GM18507 (cell line): ENCODE measurements around the gene ORM1.

ENCODE experiments used
- DNase-seq: peaks from one replicate; pipeline ENCODE4 v3.0.0; 2011; ENCODE audit warnings: low read depth; ENCODE audit not compliant: insufficient read length; ENCODE audit errors: extremely low spot score
- FAIRE-seq: peaks from 2 replicates; lab custom pipeline; 2011; peaks lifted over from hg19 to GRCh38; lab: Jason Lieb, UNC

Gene ORM1

DNA sequence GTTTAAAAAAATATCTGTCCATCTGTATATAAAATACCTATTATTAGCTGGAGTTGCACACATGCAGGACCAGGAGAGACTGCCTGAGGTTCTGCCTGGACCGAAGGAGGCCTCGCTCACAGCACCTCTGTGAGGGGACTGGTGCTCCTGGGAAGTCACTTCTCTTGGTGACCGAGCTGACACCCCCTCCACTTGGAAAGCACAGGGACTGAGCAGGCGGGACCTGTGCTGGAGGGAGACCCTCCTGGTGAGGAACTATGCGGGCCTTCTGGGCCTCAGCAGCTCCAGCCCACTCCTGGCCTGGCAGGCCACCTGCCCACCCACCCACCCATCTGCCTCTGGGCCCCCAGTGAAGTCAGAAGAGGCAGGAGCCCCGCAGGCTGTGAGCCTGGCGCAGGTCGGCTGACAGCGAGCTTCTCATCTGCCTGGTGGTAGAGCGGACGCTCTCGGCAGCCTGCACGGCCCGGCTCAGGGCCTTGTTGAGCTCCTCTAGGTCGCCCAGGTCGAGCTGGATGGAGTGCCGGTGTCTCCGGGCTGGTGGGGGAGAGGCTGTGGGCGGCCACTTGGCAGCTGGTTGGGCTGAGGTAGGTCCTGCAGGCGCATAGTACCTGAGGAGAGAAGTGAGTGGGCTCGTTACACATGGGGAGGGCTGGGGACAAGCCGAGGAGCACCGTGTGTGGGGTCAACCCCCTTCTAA is 13.9 kb downstream of the ORM1 start:
- FAIRE-seq (no peak), DNase-seq (no peak)

DNA sequence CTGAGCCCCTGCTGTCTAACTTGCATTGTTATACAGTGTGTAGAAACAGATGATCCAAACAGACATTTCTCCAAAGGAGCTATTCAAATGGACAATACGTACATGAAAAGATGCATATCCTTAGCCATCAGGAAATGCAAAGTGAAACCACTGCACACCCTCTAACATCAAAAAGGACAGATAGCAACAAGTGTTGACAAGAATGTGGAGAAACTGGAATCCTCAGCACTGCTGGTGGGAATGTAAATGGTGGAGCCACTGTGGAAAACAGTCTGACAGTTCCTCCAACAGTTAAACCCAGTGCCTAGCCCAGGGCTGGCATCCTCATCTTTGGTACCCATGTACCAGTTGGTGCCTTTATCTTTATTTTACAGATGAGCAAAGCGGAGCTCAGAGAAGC is 15.3 kb downstream of the ORM1 start:
- no peak for FAIRE-seq

DNA sequence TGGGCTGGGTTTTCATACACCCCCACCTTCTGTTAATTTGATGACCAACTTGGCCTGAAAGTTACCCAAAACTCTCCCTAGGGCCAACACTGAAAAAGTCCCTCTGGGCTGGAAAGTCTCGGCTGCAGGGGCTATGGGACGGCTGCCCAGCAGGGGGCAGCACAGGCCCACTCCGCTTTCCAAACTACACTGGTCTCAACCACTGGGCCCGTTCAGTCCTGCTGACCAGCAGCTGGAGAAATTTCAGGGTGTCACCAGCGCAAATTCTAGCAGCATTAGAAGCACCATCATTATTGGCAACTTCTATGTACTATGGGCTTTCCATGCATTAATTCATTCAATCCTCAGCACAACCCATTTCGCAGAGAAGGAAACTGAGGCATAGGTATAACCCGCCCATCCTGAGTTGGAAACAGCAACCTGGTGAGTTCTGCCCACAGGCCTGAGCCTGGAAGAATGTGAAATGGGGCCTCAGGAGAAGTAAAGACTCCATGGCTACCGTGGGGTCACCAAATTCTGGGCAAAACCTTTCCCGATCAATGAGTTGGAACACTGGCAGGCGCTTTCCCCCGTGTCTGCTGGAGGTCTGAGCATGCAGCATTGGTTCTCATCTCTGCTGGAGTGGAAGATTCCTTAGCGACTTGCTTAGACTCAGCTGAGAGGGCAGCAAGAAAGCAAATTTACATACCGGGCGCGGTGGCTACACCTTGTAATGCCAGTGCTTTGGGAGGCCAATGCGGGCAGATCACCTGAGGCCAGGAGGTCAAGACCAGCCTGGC is 16.4 kb downstream of the ORM1 start:
- FAIRE-seq (peak; percentile 88), DNase-seq (peak; percentile 62)

More for the DNA sequence above, 15.3 kb downstream of the ORM1 start:
- no peak for DNase-seq

DNA sequence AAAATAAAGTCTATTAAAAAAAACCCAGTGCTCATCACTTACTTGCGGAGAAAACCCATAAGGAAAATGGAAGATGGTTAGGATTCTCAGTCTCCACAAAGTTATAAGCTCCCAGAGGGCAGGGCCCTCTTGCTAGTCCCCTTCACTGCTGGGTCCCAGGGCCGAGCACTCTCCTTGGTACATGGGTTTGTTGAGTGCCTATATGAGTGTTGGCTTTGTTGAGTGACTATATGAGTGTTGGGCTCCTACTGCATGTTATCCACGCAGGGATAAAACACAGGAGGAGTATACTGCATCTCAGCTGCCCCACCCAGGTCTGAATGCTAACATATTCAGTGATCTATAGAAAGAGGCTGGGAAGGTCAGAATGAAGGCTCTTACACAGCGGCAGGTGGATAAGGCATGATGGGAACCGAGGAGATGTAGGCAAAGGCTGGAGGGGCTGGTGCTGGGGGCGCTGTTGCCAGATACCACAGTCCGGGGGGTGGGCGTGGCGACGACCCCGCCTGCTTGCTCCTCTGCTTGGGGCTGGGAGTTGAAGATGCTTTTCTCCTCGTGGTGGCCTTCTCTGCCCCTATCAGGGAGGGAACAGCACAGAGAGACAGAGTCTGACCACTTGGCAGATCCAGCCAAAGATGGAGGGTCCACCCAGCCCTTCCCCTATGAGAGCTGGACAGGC is 18.4 kb downstream of the ORM1 start:
- DNase-seq (no peak), FAIRE-seq (no peak)

DNA sequence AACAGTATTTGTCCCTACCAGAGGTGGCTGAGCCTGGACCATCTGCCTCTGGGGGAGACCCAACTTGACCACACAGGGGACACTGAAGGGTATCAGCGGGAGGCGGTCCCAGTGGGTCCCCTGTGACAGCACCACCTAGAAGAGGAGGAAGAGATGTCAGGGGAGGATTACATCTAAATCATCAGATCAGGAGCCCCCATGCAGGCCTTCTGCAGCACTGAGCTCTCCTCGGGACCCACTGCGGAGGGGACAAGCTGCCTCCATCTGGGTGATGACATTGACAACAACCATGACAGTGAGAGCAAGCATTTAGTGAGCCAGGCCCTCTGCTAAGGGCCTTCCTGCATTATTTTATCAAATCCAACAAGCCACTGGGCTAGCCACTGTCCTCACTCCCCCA is 19.1 kb downstream of the ORM1 start:
- peak; percentile 5 for FAIRE-seq

DNA sequence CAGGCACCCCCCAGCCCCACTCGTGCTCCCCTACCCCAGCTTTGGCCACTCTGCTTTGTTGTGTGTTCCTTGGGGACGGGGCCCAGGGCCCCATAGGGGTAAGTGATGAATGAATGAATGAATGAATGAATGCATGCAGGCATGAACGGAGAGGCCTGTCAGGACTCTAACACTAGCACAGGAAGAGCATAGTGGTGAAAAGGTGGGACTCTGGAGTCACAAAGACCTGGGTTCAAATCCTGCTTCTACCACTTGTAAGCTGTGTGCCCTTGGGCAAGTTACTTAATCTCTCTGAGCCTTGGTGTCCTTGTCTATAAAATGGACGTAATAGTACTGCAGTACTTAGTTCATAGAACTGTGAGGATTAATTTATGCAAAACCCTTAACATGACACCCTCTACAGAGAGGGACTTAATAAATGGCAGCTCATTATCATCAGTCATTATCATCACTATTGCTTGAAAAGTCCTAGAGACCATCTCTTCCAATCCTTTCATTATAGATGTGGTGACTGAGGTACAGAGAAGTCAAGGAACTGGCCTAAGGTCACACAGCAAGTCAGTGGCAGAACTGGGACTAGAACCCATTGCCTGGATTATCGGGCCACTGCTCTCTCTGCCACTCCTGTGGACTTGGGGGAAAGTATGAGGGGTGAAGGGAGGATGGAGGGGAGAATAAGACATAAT is 20.0 kb downstream of the ORM1 start:
- DNase-seq (no peak), FAIRE-seq (no peak)

More for the DNA sequence above, 19.1 kb downstream of the ORM1 start:
- no peak for DNase-seq

DNA sequence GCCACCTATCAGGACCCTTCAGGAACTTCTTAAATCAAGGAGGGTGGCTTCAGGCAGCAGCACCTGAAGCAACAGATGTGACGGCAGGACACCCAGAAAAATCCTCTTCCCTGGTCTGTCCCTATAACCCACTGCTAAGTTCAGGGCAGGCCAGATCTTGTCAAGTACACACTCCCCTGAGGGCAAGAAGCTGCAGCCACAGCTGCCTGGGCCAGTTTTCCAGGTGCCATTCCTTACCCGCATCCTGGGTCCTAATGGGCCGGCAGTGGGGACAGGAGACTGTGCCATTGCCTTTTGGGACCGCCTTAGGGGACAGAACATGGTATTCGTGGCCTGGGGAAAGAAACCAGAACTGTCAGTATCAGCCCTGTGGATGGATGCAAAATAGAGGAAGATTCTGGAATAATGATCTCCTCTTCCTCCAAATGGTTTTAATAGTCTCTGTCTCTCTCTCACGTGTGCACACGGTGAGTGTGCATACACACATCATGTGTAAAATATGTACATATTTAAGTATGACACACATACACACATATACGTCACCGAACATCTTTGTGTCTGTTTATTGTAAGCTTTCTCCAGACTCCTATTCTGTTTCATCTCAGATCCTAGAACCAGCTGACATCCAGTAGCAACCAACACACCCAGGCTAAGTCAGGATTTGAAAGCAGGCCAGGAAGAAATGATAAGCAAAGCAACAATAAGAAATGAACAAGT is 20.7 kb downstream of the ORM1 start:
- no peak for FAIRE-seq
- no peak for DNase-seq

DNA sequence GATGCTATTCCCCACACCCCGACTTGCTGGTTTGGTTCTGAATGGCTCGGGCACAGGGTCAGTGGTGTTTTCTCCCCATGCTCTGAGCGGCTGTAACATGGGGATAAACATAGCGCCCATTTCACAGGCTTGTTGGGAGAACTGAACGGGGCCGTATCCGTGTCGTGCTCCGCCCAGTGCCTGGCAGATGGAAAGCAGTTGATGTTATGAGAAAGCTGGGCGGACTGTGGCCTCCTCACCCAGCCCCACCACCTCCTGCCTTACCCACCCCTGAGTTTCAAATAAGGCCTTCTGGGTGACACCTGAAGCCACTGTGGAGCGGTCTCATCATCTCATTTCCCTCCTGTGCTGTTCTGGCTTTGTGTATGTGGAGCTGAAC is 21.3 kb downstream of the ORM1 start:
- DNase-seq (no peak), FAIRE-seq (no peak)

DNA sequence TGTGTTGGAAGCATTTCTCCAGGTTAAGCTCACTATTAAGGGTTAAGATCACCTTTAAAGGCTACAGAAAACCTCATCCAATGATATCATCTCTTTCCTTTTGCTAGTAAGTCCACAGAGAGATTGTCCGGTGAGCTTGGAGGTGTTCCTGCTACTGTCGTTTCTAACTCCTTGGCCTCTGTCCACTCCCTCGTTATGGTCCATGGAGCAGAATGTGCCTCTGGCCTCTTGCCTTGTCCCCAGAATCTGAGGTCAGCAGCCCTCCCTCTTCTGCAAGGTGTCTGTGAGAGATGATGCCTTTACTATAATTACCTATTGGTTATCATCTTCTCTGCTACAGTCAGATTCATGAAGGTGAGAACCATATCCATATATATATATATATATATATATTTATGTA is 21.8 kb downstream of the ORM1 start:
- DNase-seq = no peak
- FAIRE-seq = no peak

DNA sequence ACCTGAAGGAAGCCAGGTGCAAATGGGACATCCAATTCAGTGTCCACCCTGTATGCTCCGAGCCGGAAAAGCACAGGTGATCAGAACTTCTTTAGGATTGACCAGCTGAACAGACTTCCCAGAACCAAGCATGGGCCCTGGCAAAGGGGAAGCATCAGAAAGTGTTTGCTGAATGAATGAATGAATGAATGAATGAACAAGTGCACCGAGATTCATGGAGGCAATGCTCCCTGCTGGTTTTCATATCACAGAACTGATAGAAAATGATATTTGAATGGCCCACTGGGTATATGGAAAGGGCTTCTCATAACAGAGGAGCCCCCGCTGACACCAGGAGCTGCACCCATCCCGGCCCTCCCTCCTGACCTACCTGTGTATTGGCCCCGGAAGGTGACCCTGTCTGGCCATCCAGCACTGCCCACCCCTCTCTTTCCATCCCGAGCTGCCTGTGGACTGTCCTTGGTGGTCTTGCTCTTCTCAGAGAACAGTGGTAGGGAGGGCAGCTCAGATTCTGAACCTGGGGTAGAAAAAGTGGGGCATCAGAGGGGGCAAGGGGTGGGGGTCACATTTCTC is 22.7 kb downstream of the ORM1 start:
- FAIRE-seq = no peak
- DNase-seq = no peak

DNA sequence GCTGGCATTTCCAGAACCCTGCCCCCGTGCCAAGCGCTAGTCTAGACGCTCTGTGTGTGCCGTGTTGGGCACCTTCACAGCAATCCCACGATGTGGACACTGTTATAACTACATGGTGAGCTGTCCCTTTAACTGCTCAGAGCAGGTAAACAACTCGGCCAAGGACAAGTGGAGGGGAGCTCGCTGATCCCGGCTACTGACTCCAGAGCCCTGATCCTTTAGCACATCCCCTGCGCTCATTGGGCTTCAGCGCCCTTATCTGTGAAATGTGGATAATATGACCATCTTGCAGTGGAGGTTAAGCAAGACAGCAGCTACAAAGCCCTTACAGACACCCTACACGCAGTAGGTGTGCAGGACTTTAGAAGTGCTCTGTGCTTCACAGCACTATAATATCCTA is 23.2 kb downstream of the ORM1 start:
- no peak for DNase-seq
- FAIRE-seq = no peak

DNA sequence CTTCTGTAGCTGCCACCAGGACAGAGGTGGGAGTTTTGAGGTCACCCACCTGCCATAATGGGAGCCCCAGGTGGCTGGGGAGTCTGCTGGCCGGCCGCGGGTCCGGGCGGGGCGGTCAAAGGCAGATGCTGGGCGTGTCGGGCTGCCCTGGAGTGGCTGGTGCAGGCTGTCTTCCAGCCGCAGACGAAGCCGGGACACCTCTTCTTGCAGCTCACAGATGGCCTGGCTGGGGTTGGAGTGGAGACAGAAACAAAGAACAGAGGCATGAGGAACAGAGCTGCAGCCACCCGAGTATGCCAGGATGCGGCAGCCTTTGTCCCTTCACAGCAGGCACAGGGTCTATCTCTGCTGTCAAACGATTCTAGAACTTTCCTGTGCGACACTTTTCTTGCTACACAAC is 24.8 kb downstream of the ORM1 start:
- DNase-seq (no peak), FAIRE-seq (no peak)

DNA sequence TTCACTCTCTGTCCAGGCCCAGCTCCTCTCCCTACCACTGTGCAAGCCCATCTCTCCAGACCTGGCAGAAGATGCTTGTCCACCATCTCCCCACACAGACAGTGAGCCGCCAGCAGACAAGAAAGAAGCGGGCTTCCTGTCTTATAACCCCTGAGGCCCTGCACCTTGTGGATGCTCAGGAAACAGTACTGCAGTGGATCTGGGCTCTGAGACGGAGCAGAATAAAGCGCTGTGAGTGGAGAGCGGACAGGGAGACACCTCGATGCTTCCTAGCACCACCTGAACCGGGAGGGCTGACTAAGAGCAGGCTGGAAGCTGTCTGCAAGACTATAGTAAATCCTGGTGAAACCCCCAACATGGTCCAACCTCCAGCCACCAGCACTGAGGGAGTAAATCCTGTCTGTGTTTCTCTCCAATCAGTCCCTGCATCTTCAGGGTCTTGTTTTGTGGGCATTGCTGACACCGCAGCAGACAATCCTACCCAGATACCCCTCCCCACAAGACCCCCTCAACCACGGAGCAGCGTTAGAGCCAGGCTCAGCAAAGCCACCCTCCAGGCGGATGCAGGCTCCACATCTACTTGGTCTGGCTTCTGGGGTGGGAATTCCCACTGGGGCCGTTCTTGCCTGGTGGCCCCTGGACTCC is 25.5 kb downstream of the ORM1 start:
- FAIRE-seq (no peak), DNase-seq (no peak)

DNA sequence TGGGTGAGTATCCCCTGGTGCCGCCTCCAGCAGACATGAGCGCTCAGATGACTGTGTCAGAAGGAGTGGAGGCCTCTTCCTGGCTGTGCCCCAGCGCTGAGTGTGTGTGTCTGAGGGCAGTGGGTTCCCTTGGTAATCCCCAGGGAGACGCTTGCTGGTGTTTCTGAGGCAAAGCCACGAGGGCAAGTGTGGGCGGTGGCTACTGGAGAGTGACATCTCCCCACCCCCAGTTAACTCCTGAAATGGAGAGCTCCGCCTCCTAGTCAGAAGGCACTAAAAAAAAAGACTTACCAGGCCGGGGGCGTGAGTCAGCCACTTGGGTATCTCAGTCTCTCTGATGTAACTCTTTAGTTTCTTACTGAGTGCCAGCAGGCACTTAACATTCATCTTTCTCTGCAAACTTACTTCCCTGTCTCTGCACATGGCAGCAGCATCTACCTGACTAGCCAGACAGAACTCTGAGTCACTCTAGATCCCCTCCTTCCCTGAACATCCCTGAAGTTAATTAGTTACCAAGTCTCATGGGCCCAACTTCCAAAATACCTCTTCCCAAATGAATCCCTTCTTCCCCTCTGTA is 26.1 kb downstream of the ORM1 start:
- FAIRE-seq (peak; percentile 96), DNase-seq (peak; percentile 71)

DNA sequence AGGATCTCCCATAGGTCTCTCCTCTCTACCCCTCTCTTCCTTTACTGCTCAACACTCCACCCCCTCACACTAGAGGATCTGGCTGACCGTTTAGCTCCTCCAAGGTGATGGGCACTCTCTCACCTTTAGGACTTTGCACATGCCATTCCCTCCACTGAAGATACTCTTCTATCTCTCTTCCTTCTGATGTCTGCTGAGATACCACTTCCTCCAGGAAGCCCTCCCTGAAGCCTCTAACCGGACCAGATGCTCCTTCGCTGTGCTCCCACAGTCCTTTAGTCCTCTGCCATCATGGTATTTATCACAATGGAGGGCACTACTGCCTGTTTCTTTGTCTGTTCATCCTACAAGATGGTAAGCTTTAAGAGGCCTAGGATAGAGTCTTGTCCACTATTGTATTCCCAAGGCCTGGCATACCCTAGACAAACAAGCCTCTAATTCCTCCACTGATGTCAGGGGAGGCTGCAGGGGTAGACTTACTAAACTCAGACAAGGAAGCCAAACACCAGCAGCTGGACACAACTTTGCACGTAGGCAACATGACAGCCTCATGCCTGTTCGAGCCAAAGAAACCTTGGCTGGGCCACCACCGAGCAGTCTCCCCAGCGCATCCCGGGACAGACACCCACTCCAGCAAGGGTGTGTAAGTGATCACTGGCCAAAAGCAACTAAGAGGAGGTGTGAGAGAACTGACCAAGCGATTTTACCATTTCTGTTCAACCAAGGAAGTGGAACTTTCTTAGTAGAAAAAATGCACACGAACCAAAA is 27.0 kb downstream of the ORM1 start:
- DNase-seq (no peak), FAIRE-seq (no peak)

DNA sequence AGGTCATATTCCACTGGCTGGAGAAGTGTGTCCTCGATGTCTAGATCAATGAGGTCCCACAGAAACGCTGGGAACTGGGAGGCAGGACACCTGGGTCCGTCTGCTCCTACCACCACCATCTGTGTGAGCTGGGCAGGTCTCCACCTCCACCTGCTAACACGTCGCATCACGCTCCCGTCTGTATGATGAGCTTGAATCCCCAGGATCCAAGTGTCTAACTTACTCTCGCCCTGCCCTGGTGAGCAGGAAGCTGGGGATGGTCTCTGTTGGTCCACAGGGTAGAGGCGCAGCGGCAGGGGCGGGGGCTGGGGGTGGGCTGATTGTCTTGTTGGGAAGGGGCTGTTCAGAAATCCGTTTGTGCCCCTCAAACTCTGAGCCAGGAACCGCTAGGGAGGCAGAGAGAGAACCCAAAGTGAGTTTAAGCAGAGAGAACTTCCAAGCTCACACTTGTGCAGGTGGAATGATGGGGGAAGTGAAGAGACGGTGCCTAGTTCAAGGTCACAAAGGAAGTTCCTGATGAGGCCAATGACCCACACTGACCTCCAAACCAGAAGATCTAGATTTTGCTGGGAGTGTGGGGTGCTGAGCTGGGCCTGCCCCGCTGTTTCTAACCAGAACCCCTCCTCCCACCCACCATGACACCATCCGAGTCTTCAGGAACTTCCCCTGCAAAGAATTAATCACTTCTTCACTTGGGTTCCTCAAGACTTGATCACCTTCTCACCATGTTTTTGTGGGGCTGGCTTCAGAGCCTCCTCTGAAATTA is 27.9 kb downstream of the ORM1 start:
- DNase-seq = no peak
- FAIRE-seq = no peak

DNA sequence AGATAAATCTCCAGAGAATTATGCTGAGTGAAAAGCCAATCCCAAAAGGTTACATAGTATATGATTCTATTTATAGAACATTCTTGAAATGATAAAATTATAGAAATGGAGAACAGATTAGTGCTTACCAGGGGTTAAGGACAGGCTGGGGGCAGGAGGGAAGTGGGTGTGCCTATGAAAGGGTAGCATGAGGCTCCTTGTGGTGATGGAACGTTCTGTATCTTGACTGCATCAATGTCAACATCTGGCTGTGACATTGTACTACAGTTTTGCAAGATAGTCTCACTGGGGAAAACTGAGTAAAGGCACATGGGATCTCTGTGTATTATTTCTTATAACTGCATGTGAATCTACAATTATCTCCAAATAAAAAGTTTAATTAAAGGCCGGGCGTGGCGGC is 29.0 kb downstream of the ORM1 start:
- no peak for DNase-seq
- FAIRE-seq = no peak
